Measurements from ENCODE around the gene ITPRIPL1. TPM values are rescaled to one million over a fixed set of nuclear protein-coding genes. Genes with fewer than 3 reads are reported as not detected.
"Not testable (repeated sequence)": the region's sequence is repeated elsewhere in the genome, so short reads cannot be mapped to it uniquely, and the experiment has no call there.

ITPRIPL1 gene, protein sequence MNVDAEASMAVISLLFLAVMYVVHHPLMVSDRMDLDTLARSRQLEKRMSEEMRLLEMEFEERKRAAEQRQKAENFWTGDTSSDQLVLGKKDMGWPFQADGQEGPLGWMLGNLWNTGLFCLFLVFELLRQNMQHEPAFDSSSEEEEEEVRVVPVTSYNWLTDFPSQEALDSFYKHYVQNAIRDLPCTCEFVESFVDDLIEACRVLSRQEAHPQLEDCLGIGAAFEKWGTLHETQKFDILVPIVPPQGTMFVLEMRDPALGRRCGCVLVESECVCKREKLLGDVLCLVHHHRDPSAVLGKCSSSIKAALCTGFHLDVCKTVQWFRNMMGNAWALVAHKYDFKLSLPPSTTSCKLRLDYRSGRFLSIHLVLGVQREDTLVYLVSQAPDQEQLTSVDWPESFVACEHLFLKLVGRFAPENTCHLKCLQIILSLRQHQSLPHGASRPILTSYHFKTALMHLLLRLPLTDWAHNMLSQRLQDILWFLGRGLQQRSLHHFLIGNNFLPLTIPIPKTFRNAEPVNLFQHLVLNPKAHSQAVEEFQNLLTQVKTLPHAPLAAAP
- polyA plus RNA-seq (2013, experiment 1 of 4) = 6.0 TPM
- 6.3 TPM for polyA plus RNA-seq (2013, experiment 2 of 4)
- 4.5 TPM for polyA plus RNA-seq (2013, experiment 3 of 4)
- polyA plus RNA-seq (2013, experiment 4 of 4) = 4.7 TPM

DNA sequence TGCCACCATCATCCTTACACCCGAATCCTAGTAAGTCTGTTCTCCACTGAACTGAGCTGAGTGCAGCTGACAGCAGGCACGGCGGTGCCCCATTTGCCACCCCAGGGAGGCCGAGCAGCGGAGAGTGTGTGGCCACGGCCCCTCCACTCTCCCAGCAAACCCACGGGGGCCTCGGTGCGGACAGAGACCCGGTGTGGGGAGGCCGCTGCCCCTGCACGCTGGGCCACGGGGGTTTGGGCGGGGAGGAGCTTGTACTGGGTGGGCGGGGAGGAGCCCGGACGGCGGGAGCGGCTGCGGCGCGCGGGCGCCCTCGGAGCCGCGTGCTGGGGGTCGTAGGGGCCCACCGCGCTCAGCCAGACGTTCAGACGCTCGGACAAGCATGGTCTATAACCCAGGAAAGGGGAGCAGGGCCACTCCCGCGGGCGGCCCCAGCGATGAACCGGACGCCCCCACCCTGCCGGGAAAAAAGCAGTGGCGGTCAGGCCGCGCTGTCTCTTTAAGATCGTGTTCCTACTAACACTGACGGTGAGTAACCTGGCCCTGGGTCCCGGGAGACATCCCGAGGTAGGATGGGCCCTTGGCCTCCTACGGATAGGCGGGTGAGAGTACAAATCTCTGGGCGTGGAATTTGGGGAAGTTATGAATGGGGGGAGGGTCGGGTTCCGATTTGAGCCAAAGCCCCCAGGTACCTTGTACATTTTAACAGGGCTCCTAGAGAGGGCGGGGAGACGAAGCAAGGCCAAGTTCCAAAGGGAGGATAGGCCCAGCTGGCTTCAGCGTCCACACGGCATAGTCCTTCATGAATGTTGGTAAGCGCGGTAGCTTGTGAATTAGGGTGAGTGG, at the start of gene ITPRIPL1:
Gene ITPRIPL1, plus strand, starts transcription at position 277 of the 843 bp plus-strand sequence. Its CDS starts 523 bp downstream, at position 800.
- no peaks in the 10 kb centered on the region for H3K36me3 ChIP-seq (ENCODE audit: control insufficient read depth, insufficient read depth, low read length)
- H3K27me3 ChIP-seq (ENCODE audit: control insufficient read depth, insufficient read depth, low read length, poor library complexity, severe bottlenecking) = peaks cover 64% of the 10 kb centered on the region
- 5 to 6% methylated on average over 58 of the region's 58 CpGs for WGBS, 2 experiments
- H3K27ac ChIP-seq (ENCODE audit: insufficient read depth, low read depth, low read length, poor library complexity, severe bottlenecking) = no peak within 1 kb of the TSS
- no peaks in the 10 kb centered on the region for H3K9me3 ChIP-seq (ENCODE audit: control insufficient read depth, low read length)
- peak within 1 kb of the TSS; percentile 32 for H3K4me3 ChIP-seq (ENCODE audit: insufficient read depth, low read depth, low read length)
- peaks cover 5% of the 10 kb centered on the region for H3K4me1 ChIP-seq (ENCODE audit: control insufficient read depth, insufficient read depth, low read length)

DNA sequence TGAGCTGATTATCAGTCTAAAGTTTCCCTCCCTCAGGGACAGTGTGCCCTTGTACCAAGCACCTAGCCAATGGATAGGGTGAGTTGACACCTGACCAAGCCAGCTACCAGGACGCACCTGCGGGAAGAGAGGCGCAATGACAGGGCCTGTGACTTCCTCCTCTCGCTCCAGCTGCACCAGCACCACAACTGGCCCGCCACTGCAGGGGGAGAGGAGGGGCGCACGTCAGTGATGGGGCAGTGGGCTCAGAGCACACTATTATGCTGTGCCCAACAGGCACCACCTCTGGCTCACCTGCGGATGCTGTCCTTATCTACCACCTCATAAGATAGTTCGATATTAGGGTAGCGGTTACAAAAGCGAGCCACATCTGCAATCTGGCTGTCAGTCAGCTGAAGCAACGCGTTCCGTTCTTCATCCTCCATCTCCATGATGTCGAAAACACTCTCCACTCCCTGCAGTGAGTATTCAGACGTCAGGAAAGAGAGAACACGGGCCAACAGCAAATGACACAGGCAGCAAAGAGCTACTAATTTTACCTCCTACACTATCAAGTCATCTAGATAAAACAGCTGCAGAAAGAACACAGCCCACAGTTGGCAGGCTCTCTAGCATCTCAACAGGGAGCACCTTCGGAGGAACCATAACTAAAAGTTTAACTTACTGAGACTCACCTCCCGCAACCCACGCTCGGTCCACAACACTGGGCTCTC, 48.2 kb upstream of the ITPRIPL1 start:
- Histone ChIP-seq H3K36me3 (ENCODE audit: control insufficient read depth, insufficient read depth, low read length) (peaks cover 60% of the 10 kb centered on the region), H3K9me3 (ENCODE audit: control insufficient read depth, low read length) (no peaks in the 10 kb centered on the region), H3K27ac (ENCODE audit: insufficient read depth, low read depth, low read length, poor library complexity, severe bottlenecking) (no peak overlapping the region), H3K4me1 (ENCODE audit: control insufficient read depth, insufficient read depth, low read length) (no peaks in the 10 kb centered on the region), H3K4me3 (ENCODE audit: insufficient read depth, low read depth, low read length) (no peak overlapping the region), H3K27me3 (ENCODE audit: control insufficient read depth, insufficient read depth, low read length, poor library complexity, severe bottlenecking) (no peaks in the 10 kb centered on the region)
- 95 to 96% methylated on average over 21 of the region's 21 CpGs for WGBS, 2 experiments

DNA sequence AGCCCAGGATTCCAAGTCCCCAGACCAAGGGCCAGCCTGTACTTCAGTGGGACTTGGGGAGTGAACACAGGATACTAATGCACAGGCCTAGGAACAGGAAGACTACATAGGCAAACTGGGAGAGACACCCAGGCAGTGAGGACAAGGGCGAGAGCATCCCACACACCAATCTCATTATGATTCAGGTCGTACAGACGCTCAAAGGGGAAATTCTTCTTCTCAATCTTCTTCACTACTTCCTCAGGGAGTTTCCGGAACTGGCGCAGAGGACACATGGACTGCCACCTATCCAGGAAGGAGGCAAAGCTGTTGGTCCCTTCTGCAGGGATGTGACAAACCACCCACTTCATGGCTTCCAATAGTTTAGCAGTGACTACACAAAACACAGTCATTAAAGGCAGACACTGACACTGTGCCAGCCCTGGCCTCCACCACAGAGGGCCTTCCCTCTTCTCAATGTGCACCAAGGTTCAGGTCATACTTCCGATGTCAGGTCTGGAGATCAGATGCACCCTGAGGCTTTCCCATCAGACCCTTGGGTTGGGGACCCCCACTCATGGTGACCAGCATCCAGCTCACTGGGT, 37.8 kb upstream of the ITPRIPL1 start:
- H3K9me3 ChIP-seq (ENCODE audit: control insufficient read depth, low read length) = no peaks in the 10 kb centered on the region
- no peaks in the 10 kb centered on the region for H3K4me1 ChIP-seq (ENCODE audit: control insufficient read depth, insufficient read depth, low read length)
- 95 to 100% methylated on average over 6 of the region's 6 CpGs for WGBS, 2 experiments
- H3K27me3 ChIP-seq (ENCODE audit: control insufficient read depth, insufficient read depth, low read length, poor library complexity, severe bottlenecking) = no peaks in the 10 kb centered on the region
- H3K27ac ChIP-seq (ENCODE audit: insufficient read depth, low read depth, low read length, poor library complexity, severe bottlenecking) = no peak overlapping the region
- H3K4me3 ChIP-seq (ENCODE audit: insufficient read depth, low read depth, low read length) = no peak overlapping the region
- peaks cover 94% of the 10 kb centered on the region for H3K36me3 ChIP-seq (ENCODE audit: control insufficient read depth, insufficient read depth, low read length)

DNA sequence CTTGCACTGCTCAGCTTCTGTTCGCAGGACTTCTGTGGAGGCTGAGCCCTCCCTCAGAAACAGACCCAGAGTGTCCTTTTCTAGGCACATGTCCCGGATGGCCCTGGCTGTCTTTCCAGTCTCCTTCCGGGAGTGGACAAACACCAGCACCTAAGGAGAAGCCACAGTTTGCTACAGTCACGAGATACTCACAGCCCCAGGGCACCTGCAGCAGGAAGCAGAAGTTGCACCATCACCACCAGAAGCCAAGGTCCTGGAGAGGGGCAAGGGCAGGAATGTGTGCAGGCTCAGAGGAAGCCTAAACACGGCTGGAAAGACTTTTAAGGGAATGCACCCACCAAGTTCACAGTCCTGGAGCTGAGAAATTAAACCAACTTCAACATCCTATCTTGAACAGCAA, 33.4 kb upstream of the ITPRIPL1 start:
- WGBS, 2 experiments = 92 to 96% methylated on average over 5 of the region's 5 CpGs
- no peak overlapping the region for H3K4me3 ChIP-seq (ENCODE audit: insufficient read depth, low read depth, low read length)
- H3K36me3 ChIP-seq (ENCODE audit: control insufficient read depth, insufficient read depth, low read length) = peaks cover 89% of the 10 kb centered on the region
- no peaks in the 10 kb centered on the region for H3K27me3 ChIP-seq (ENCODE audit: control insufficient read depth, insufficient read depth, low read length, poor library complexity, severe bottlenecking)
- no peaks in the 10 kb centered on the region for H3K9me3 ChIP-seq (ENCODE audit: control insufficient read depth, low read length)
- H3K4me1 ChIP-seq (ENCODE audit: control insufficient read depth, insufficient read depth, low read length) = no peaks in the 10 kb centered on the region
- H3K27ac ChIP-seq (ENCODE audit: insufficient read depth, low read depth, low read length, poor library complexity, severe bottlenecking) = no peak overlapping the region

DNA sequence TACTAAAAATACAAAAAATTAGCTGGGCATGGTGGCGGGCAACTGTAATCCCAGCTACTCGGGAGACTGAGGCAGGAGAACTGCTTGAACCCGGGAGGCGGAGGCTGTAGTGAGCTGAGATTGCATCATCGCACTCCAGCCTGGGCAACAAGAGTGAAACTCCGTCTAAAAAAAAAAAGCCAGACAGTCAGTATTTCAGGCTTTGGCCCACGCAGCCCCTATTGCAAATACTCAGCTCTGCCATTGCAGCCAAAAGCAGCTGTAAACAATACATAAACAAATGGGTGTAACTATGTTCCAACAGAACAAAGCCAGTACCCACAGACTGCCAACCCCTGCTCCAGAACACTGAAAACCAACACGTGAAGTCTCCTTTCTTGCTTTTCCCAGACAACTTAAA, 30.8 kb upstream of the ITPRIPL1 start:
- not testable (repeated sequence) for H3K9me3 ChIP-seq (ENCODE audit: control insufficient read depth, low read length); H3K4me3 ChIP-seq (ENCODE audit: insufficient read depth, low read depth, low read length); H3K27ac ChIP-seq (ENCODE audit: insufficient read depth, low read depth, low read length, poor library complexity, severe bottlenecking); H3K4me1 ChIP-seq (ENCODE audit: control insufficient read depth, insufficient read depth, low read length); H3K27me3 ChIP-seq (ENCODE audit: control insufficient read depth, insufficient read depth, low read length, poor library complexity, severe bottlenecking)
- H3K36me3 ChIP-seq (ENCODE audit: control insufficient read depth, insufficient read depth, low read length) = peaks cover 91% of the 10 kb centered on the region
- 92 to 96% methylated on average over 8 of the region's 8 CpGs for WGBS, 2 experiments

DNA sequence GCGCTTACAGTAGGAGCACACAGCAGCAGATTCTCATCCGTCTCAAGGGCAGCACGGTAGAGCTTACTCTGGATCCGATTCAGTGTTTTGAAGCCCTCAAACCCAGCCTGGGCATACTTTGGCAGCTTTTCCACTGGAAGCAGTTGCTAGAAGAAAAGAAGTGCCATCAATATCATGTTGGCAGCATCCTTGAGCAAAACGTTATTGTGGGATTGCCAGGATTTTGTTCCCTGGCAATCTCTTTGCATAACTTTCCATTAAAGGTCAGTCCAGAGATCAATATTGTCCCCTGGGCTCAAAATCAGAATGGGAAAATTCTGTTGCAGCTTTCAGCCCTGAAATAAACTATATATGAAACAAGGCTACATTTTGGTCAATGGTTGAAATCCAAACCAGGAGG, 28.2 kb upstream of the ITPRIPL1 start:
- Histone ChIP-seq H3K9me3 (ENCODE audit: control insufficient read depth, low read length) (no peaks in the 10 kb centered on the region), H3K27ac (ENCODE audit: insufficient read depth, low read depth, low read length, poor library complexity, severe bottlenecking) (no peak overlapping the region), H3K27me3 (ENCODE audit: control insufficient read depth, insufficient read depth, low read length, poor library complexity, severe bottlenecking) (no peaks in the 10 kb centered on the region), H3K4me1 (ENCODE audit: control insufficient read depth, insufficient read depth, low read length) (no peaks in the 10 kb centered on the region), H3K36me3 (ENCODE audit: control insufficient read depth, insufficient read depth, low read length) (peaks cover 89% of the 10 kb centered on the region), H3K4me3 (ENCODE audit: insufficient read depth, low read depth, low read length) (no peak overlapping the region)
- WGBS, 2 experiments = 94 to 97% methylated on average over 5 of the region's 5 CpGs

DNA sequence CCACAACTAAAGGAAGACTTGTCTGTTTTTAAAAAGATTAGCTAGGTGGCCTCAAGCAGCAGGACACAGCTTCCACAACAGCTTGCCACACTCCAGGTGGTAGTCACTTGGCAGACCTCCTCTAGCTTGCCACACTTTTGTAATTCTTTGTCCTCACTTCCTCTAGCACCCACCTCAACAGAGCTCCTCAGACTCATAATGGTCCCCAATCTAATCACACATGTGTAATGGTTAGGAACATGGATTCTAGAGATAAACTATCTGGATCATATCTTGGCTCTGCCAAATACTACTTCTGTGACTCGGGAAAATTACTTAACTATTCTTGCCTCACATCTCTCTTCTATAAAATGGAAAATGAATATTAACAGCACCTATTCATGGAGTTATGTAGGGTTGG, 23.3 kb upstream of the ITPRIPL1 start:
- H3K27me3 ChIP-seq (ENCODE audit: control insufficient read depth, insufficient read depth, low read length, poor library complexity, severe bottlenecking) = no peaks in the 10 kb centered on the region
- H3K9me3 ChIP-seq (ENCODE audit: control insufficient read depth, low read length) = no peaks in the 10 kb centered on the region
- WGBS, 2 experiments = 100% methylated on average over 1 of the region's 1 CpG; no CpG with 5 or more reads in 1 of the 2 experiments
- peaks cover 12% of the 10 kb centered on the region for H3K4me1 ChIP-seq (ENCODE audit: control insufficient read depth, insufficient read depth, low read length)
- no peak overlapping the region for H3K4me3 ChIP-seq (ENCODE audit: insufficient read depth, low read depth, low read length)
- H3K27ac ChIP-seq (ENCODE audit: insufficient read depth, low read depth, low read length, poor library complexity, severe bottlenecking) = no peak overlapping the region
- peaks cover 64% of the 10 kb centered on the region for H3K36me3 ChIP-seq (ENCODE audit: control insufficient read depth, insufficient read depth, low read length)

DNA sequence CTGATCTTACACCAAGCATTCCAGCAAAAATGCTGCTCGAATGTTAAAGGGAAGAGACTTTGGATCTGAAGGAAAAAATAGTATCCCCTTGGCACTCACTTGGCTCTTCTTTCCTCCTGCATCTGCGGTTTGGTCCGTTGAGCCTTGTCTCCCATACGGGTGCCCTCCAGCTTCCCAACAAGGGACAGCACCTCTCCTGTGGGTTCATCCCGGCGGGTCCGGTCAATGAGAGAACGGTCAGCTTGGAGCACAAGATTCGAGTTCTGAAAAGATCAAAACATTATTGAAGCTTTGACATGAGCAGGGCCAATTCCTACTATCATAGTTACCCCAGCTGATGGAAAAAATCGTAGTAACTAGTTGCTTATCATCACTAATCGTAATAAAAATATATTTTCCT, 20.5 kb upstream of the ITPRIPL1 start:
- peaks cover 38% of the 10 kb centered on the region for H3K36me3 ChIP-seq (ENCODE audit: control insufficient read depth, insufficient read depth, low read length)
- H3K4me1 ChIP-seq (ENCODE audit: control insufficient read depth, insufficient read depth, low read length) = peaks cover 12% of the 10 kb centered on the region
- no peaks in the 10 kb centered on the region for H3K27me3 ChIP-seq (ENCODE audit: control insufficient read depth, insufficient read depth, low read length, poor library complexity, severe bottlenecking)
- 69% methylated on average over 11 of the region's 11 CpGs for WGBS, 2 experiments
- no peak overlapping the region for H3K27ac ChIP-seq (ENCODE audit: insufficient read depth, low read depth, low read length, poor library complexity, severe bottlenecking)
- H3K9me3 ChIP-seq (ENCODE audit: control insufficient read depth, low read length) = no peaks in the 10 kb centered on the region
- peak overlapping the region; percentile 51 for H3K4me3 ChIP-seq (ENCODE audit: insufficient read depth, low read depth, low read length)

DNA sequence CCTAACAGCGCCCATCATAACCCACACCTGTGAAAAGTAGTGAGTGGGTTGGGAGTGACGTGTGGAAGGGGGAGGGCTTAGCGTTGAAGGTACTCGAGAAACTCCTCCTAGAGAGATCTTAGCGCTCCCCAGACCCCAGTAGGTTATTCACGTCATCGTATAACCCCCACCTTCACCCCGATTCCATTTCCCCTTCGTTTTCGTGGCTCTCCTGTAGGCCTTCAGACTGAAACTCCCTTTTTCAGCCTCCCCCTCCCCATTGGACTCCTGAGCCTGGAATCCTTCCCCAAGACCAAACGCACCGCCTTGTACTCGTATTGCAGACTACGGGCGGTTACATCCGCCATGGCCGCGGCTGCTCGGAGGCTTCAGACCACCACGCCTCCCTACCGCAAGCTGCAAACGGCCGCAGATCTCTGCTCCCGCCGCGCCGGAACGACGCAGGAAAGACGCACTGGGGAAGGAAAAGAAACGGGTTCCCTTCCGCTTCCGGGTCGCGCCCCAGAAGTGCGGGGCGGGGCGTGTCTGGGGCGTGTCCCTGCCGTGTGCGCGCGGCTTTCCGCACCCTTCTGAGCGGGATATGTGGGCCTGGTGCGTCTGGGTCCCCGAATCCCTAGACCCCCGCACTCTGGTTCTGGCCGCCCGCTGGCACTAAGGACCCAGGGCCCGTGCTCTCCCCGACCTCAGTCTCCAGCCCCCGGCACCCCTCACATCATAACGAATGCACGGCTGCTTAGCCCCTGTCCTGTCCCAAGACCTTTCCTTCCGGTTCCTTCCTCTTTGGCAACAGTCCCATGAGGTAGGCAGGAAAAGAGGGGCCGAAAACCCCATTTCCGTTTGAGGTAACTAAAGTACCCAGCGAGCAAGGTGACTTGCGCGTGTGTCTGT, 19.8 kb upstream of the ITPRIPL1 start, which contains the start of gene SNRNP200:
Gene SNRNP200, minus strand, starts transcription at position 456 of the 888 bp plus-strand sequence. Its CDS starts 109 bp downstream, at position 347.
- 0% methylated on average over 59 to 61 of the region's 61 CpGs for WGBS, 2 experiments
- peak within 1 kb of the TSS; percentile 51 for H3K4me3 ChIP-seq (ENCODE audit: insufficient read depth, low read depth, low read length)
- H3K4me1 ChIP-seq (ENCODE audit: control insufficient read depth, insufficient read depth, low read length) = peaks cover 12% of the 10 kb centered on the region
- no peaks in the 10 kb centered on the region for H3K9me3 ChIP-seq (ENCODE audit: control insufficient read depth, low read length)
- H3K27me3 ChIP-seq (ENCODE audit: control insufficient read depth, insufficient read depth, low read length, poor library complexity, severe bottlenecking) = no peaks in the 10 kb centered on the region
- H3K36me3 ChIP-seq (ENCODE audit: control insufficient read depth, insufficient read depth, low read length) = peaks cover 31% of the 10 kb centered on the region
- no peak within 1 kb of the TSS for H3K27ac ChIP-seq (ENCODE audit: insufficient read depth, low read depth, low read length, poor library complexity, severe bottlenecking)
